Activated CD4-positive, alpha-beta memory T cell treated with anti-CD3 and anti-CD28 coated beads for 36 hours (primary cell): ENCODE data around the gene ATP5MG. TPM values are rescaled to one million over a fixed set of nuclear protein-coding genes. Genes with fewer than 3 reads are reported as not detected.

Experiments
- CTCF ChIA-PET: fragments of 350-600 bp; sonication (Branson Sonifier 250); formaldehyde crosslinking; loops from one replicate; lab custom pipeline; 2021; ENCODE audit warnings: antibody characterized with exemption, inconsistent platforms; lab: Charles Lee
- POLR2A ChIA-PET: fragments of 350-600 bp; sonication (Branson Sonifier 250); formaldehyde crosslinking; loops from one replicate; lab custom pipeline; 2021; ENCODE audit warnings: antibody characterized with exemption; lab: Charles Lee
- DNase-seq: peaks from one replicate; pipeline ENCODE4 v3.0.0-alpha.2; 2020
- H3K27ac Mint-ChIP-seq: one replicate; pipeline ENCODE4 v1.8.0; 2021; ENCODE audit warnings: mixed read lengths
- H3K27me3 Mint-ChIP-seq: one replicate; pipeline ENCODE4 v1.8.0; 2021; ENCODE audit warnings: mixed read lengths
- H3K36me3 Mint-ChIP-seq: one replicate; pipeline ENCODE4 v1.8.0; 2021; ENCODE audit warnings: mixed read lengths
- H3K4me1 Mint-ChIP-seq: one replicate; pipeline ENCODE4 v1.8.0; 2021; ENCODE audit warnings: low read depth, mixed read lengths
- H3K4me3 Mint-ChIP-seq: one replicate; pipeline ENCODE4 v1.8.0; 2021; ENCODE audit warnings: mild to moderate bottlenecking, mixed read lengths
- H3K9me3 Mint-ChIP-seq: one replicate; pipeline ENCODE4 v1.8.0; 2021; ENCODE audit warnings: mixed read lengths
- intact Hi-C: fragments of 100-400 bp; cut with micrococcal nuclease; formaldehyde crosslinking; loops from one replicate; pipeline ENCODE4 v1.15.1; 2023
- total RNA-seq, 2 experiments: library from RNA; stranded (reverse); gene quantifications; one replicate each; pipeline ENCODE4 v1.2.3, GENCODE V29; 2021

Gene ATP5MG
- total RNA-seq, 2 experiments from 2014 or later = 298 to 306 TPM

DNA sequence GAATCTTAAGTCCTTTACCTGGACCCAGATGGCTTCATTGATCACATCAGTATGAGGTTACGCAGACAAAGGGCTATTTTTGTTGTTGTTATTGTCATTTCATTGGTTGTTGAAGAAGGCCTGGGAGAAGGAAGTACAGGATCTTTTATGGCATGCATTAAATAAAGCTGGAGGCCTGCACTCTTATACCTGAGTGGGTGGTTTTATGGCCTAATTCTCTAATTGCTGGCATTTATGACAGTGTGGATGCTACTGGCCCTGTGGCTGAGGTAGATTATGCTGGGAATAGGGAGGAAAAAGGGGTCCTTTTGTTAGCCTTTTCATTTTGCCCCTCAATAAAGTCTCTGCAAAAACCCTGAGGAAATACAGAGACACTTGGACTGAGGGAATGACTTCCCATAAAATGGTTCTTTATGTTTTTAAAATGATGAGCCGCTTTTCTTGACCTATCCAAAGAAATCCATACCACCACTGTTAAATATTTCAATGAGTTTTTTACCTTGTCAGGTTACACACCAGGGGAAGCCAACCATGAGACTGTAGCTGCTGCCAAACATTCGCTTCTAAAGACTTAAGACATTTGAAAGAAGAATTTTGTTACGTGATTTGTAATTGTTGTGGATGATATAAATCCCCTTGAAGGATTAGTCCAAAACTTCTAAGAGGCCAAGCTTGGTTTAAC lies 41.6 kb downstream of the ATP5MG start:
- H3K36me3 Mint-ChIP-seq = peaks cover 21% of the 10 kb centered on the region
- H3K4me3 Mint-ChIP-seq = peak overlapping the region; percentile 53
- no peak for DNase-seq
- no peaks in the 10 kb centered on the region for H3K27me3 Mint-ChIP-seq
- intact Hi-C loops = loop anchor here (1.0 kb wide), 1 partner anchor 44 kb away; no protein-coding TSS in a partner anchor
- H3K4me1 Mint-ChIP-seq = peaks cover 92% of the 10 kb centered on the region
- H3K9me3 Mint-ChIP-seq = no peaks in the 10 kb centered on the region
- H3K27ac Mint-ChIP-seq = peak overlapping the region; percentile 82
- POLR2A ChIA-PET = interaction anchor here (1.3 to 1.8 kb wide), 3 partner anchors 8 to 83 kb away, joined by 3 to 11 read pairs (median 4); partner anchors contain the start of genes KMT2A and UBE4A
- CTCF ChIA-PET = interaction anchor here (1.0 to 1.8 kb wide), 4 partner anchors 28 to 148 kb away, joined by 3 to 10 read pairs (median 4); no protein-coding TSS in a partner anchor

DNA sequence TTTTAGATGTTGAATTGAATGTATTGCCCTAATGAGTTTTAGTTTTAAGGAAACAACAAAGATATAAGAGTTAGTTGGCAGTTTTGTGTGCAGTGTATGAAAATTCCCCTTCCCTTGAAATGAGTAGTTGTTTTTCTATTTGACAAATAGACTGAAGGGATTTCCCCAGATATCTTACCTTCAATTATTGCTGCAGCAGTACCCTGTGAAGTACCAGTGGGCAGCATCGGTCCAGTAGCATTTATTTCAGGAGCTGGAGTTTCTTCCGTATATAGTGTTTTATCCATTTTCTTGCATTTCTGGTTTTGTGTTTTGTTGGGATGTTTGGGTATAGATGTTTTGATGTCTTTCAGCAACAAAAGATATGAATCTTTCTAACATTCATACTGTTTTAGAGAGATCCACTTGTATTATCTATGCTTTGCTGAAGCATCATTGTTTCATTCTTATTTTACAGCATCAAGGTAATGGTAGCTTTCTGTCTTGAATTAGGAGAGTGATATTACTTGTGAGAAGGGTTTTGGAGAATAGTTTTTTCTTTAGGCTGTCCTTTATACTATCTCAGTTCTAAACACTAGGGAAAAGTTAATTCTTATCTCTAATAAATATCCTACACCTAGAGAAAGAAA lies 42.3 kb downstream of the ATP5MG start:
- peak; percentile 35 for DNase-seq
- POLR2A ChIA-PET = interaction anchor here (1.3 to 1.8 kb wide), 3 partner anchors 8 to 84 kb away, joined by 3 to 11 read pairs (median 4); partner anchors contain the start of genes KMT2A and UBE4A
- Mint-ChIP-seq H3K9me3 (no peaks in the 10 kb centered on the region), H3K27ac (peak overlapping the region; percentile 82), H3K4me3 (peak overlapping the region; percentile 53), H3K4me1 (peaks cover 96% of the 10 kb centered on the region), H3K27me3 (no peaks in the 10 kb centered on the region), H3K36me3 (peaks cover 21% of the 10 kb centered on the region)
- intact Hi-C loops = loop anchor here (1.0 kb wide), 1 partner anchor 44 kb away; no protein-coding TSS in a partner anchor
- CTCF ChIA-PET = interaction anchor here (0.7 to 1.8 kb wide), 5 partner anchors 8 to 126 kb away, joined by 3 to 10 read pairs (median 4); no protein-coding TSS in a partner anchor

DNA sequence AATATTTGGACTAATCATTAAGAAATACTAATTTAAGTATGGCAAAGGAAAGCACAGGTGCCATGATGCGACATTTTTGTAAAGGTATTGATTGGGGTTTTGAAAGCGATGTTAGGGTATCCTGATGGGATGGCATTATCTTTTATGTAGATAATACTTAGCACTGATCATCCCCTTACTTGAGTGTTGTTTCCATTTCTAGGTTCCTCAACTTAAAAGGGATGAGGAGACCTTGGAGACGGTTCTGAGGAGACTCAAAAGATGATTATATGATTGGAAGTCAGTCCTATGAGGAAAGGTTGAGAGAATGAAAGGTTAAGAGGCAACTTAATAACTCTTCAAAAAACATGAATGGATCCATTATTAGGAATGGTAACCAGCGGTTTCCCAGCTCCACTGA lies 46.0 kb downstream of the ATP5MG start:
- H3K4me1 Mint-ChIP-seq = peaks cover 75% of the 10 kb centered on the region
- H3K27me3 Mint-ChIP-seq = no peaks in the 10 kb centered on the region
- peaks cover 20% of the 10 kb centered on the region for H3K36me3 Mint-ChIP-seq
- POLR2A ChIA-PET = interaction anchor here (1.4 to 1.9 kb wide), 4 partner anchors 8 to 45 kb away, joined by 4 to 20 read pairs (median 11); partner anchors contain the start of gene KMT2A
- CTCF ChIA-PET = interaction anchor here (0.9 to 1.8 kb wide), 4 partner anchors 8 to 24 kb away, joined by 3 to 5 read pairs (median 4); no protein-coding TSS in a partner anchor
- no peak for DNase-seq
- no peak overlapping the region for H3K27ac Mint-ChIP-seq
- no peak overlapping the region for H3K4me3 Mint-ChIP-seq
- intact Hi-C loops = no loop called here
- no peaks in the 10 kb centered on the region for H3K9me3 Mint-ChIP-seq

GRCh38 chr11:118448294-118448693 lies 46.9 kb downstream of the ATP5MG start:
- H3K4me1 Mint-ChIP-seq = peaks cover 72% of the 10 kb centered on the region
- H3K4me3 Mint-ChIP-seq = no peak overlapping the region
- no peaks in the 10 kb centered on the region for H3K9me3 Mint-ChIP-seq
- no peaks in the 10 kb centered on the region for H3K27me3 Mint-ChIP-seq
- ChIA-PET POLR2A (interaction anchor here (1.4 to 1.9 kb wide), 4 partner anchors 9 to 46 kb away, joined by 4 to 20 read pairs (median 11); partner anchors contain the start of gene KMT2A), CTCF (interaction anchor here (0.8 to 1.8 kb wide), 8 partner anchors 9 to 250 kb away, joined by 3 to 5 read pairs (median 4); partner anchors contain the start of gene KMT2A)
- DNase-seq = no peak
- intact Hi-C loops = loop anchor here (1.0 kb wide), 1 partner anchor 10 kb away; no protein-coding TSS in a partner anchor
- H3K27ac Mint-ChIP-seq = no peak overlapping the region
- peaks cover 20% of the 10 kb centered on the region for H3K36me3 Mint-ChIP-seq

DNA sequence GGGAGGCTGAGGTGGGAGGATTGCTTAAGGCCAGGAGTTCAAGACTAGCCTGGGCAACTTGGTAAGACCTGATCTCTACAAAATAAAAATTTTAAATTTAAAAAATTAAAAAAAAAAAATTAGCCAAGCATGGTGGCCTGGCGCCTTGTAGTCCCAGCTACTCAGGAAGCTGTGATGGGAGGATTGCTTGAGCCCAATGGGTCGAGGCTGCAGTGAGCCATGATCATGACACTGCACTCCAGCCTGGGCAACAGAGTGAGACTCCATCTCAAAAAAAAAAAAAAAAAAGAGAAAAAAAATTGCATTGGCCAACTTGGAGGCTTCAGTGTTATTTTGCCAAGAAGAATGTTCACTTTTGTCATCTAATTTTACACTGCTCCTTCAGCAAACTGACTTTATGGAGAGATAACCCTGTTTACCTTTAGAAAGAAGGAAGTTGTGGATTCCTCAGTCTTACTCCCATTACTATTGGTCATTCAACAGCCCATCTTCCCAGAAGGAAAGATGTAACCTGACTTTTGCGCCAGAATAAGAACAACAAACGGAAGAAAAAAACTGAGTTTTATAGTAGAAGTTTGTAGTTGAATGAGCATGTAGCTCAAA lies 48.0 kb downstream of the ATP5MG start:
- CTCF ChIA-PET = interaction anchor here (1.8 kb wide), 1 partner anchor 11 kb away, joined by 5 read pairs; no protein-coding TSS in a partner anchor
- intact Hi-C loops = no loop called here
- POLR2A ChIA-PET = no interaction called here
- Mint-ChIP-seq H3K27ac (no peak overlapping the region), H3K36me3 (peaks cover 22% of the 10 kb centered on the region), H3K4me1 (peaks cover 72% of the 10 kb centered on the region), H3K4me3 (no peak overlapping the region), H3K27me3 (no peaks in the 10 kb centered on the region), H3K9me3 (no peaks in the 10 kb centered on the region)
- DNase-seq = no peak

DNA sequence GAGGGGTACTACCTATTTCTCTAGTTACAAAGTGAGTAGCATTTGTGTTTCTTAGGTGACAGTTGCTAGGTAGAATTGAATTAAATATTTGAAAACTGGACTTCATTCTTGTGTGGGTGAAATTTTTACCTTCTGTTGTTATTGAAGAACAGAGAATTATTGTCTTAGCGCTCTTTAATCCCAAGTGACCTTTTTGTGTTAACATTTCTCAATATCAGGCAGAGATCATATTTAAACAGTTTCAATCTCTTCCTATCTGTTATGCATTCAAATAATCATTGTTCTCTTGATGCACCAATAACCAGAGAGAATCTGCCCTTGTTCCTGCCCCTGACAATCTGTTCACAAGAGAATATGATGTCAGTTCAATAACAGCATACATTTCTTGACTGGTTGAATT lies 49.0 kb downstream of the ATP5MG start:
- DNase-seq = no peak
- Mint-ChIP-seq H3K27me3 (no peaks in the 10 kb centered on the region), H3K9me3 (no peaks in the 10 kb centered on the region), H3K4me3 (no peak overlapping the region), H3K27ac (no peak overlapping the region), H3K36me3 (peaks cover 18% of the 10 kb centered on the region), H3K4me1 (peaks cover 69% of the 10 kb centered on the region)
- CTCF ChIA-PET = no interaction called here
- intact Hi-C loops = no loop called here
- POLR2A ChIA-PET = no interaction called here

Other genes starting within 250 kb of the ATP5MG start
- gene SCN4B, start 248.8 kb upstream of the ATP5MG start, total RNA-seq = under 1 TPM; 0.22 to 0.36 TPM
- gene SCN2B, start 225.0 kb upstream of the ATP5MG start, total RNA-seq = not detected
- 100 to 1,000 TPM; 155 to 163 TPM for gene JAML, start 176.6 kb upstream of the ATP5MG start, total RNA-seq
- gene MPZL3, start 149.2 kb upstream of the ATP5MG start, total RNA-seq = 10 to 100 TPM; 47.3 to 49.0 TPM
- 10 to 100 TPM; 15.8 to 17.8 TPM for gene MPZL2, start 137.3 kb upstream of the ATP5MG start, total RNA-seq
- 100 to 1,000 TPM; 476 to 488 TPM for gene CD3E, start 96.9 kb upstream of the ATP5MG start, total RNA-seq
- 100 to 1,000 TPM; 321 to 346 TPM for gene CD3D, start 58.9 kb upstream of the ATP5MG start, total RNA-seq
- gene CD3G, start 57.3 kb upstream of the ATP5MG start, total RNA-seq = 100 to 1,000 TPM; 137 to 138 TPM
- 10 to 100 TPM; 39.1 to 40.4 TPM for gene UBE4A, start 42.0 kb upstream of the ATP5MG start, total RNA-seq
- 10 to 100 TPM; 61.5 to 72.4 TPM for gene KMT2A, start 34.9 kb downstream of the ATP5MG start, total RNA-seq
- gene TTC36, start 125.9 kb downstream of the ATP5MG start, total RNA-seq = not detected
- gene TMEM25, start 129.6 kb downstream of the ATP5MG start, total RNA-seq = 10 to 100 TPM in 1 of 2 experiments, 1 to 10 TPM in 1; 9.5 to 13.0 TPM
- gene IFT46, start 164.3 kb downstream of the ATP5MG start, total RNA-seq = 10 to 100 TPM; 16.0 to 17.1 TPM
- 100 to 1,000 TPM; 180 to 182 TPM for gene ARCN1, start 170.8 kb downstream of the ATP5MG start, total RNA-seq
- 1 to 10 TPM; 2.0 to 2.4 TPM for gene PHLDB1, start 206.0 kb downstream of the ATP5MG start, total RNA-seq